HepG2 (cell line): ENCODE measurements around the gene EXOC1. TPM values are rescaled to one million over a fixed set of nuclear protein-coding genes. Genes with fewer than 3 reads are reported as not detected.

Source experiments
- ATAC-seq: fragments of 200-7000 bp; cut with Tn5 transposase; 3 replicates; pipeline ENCODE4 v1.9.1; 2020; ENCODE audit warnings: mild to moderate bottlenecking, moderate library complexity
- BruUV-seq: library from RNA; stranded (reverse); fragments of 400-500 nt; replicated peaks from 2 replicates; lab custom pipeline; 2021; lab: Mats Ljungman, UMichigan
- CTCF ChIA-PET: fragments of 300-600 bp; formaldehyde crosslinking; extraction: SDS; loops from one replicate; lab custom pipeline; 2021; ENCODE audit warnings: low total read pairs, inconsistent platforms, low intra/inter-chr PET ratio; lab: Yijun Ruan, JAX
- POLR2A ChIA-PET: fragments of 350-600 bp; sonication (Branson Sonifier 250); formaldehyde crosslinking; loops from one replicate; lab custom pipeline; 2020; ENCODE audit warnings: antibody characterized with exemption, inconsistent platforms; lab: Yijun Ruan, JAX
- DNase-seq: peaks from one replicate; pipeline ENCODE4 v3.0.0-alpha.2; 2015; ENCODE audit warnings: low spot score
- FAIRE-seq: peaks from 3 replicates; lab custom pipeline; 2011; peaks lifted over from hg19 to GRCh38; lab: Jason Lieb, UNC
- H2AFZ ChIP-seq: one replicate; pipeline ENCODE4 v1.6.1; 2011; ENCODE audit warnings: low read length, inconsistent platforms
- H3K27ac ChIP-seq: fragments of 300-600 bp; 3 replicates; pipeline ENCODE4 v1.8.0; 2011; ENCODE audit warnings: mixed run types, mild to moderate bottlenecking, mixed read lengths, low read length, inconsistent platforms; ENCODE audit not compliant: insufficient read depth; ENCODE audit errors: extremely low read length
- H3K27me3 ChIP-seq, 2 experiments: fragments of 200-600 bp in 1 of 2; 2 replicates in 1 of 2; 3 replicates in 1 of 2; pipeline versions ENCODE4 v1.6.0 to v1.8.0; 2011; ENCODE audit warnings: low read length in 2 of 2, mild to moderate bottlenecking in 2 of 2, moderate library complexity in 2 of 2, inconsistent platforms in 1 of 2; ENCODE audit not compliant: insufficient read depth in 2 of 2, control insufficient read depth in 1 of 2
- H3K36me3 ChIP-seq, 2 experiments: fragments of 200-600 bp in 1 of 2; replicated peaks in 1 of 2; 2 replicates in 1 of 2; 3 replicates in 1 of 2; pipeline versions ENCODE4 v1.5.1 to v1.8.0; 2011; ENCODE audit warnings: low read length in 2 of 2, inconsistent platforms in 1 of 2; ENCODE audit not compliant: insufficient read depth in 2 of 2, control insufficient read depth in 1 of 2
- H3K4me1 ChIP-seq: 2 replicates; pipeline ENCODE4 v1.5.1; 2012; ENCODE audit warnings: low read length, inconsistent platforms; ENCODE audit not compliant: insufficient read depth
- H3K4me2 ChIP-seq: 2 replicates; pipeline ENCODE4 v1.6.0; 2011; ENCODE audit warnings: low read depth, low read length, inconsistent platforms
- H3K4me3 ChIP-seq, 3 experiments: fragments of 200-600 bp in 1 of 3; sonication (generic), shearing (Covaris generic) in 1 of 3; replicated peaks in 1 of 3; 2 replicates each; pipeline ENCODE4 v1.5.1; 2011 to 2016; ENCODE audit warnings: low read length in 3 of 3, inconsistent platforms in 2 of 3, low read depth in 2 of 3, mild to moderate bottlenecking in 2 of 3, control low read depth in 1 of 3, mixed read lengths in 1 of 3; ENCODE audit not compliant: insufficient read depth in 1 of 3
- H3K79me2 ChIP-seq: one replicate; pipeline ENCODE4 v1.6.1; 2011; ENCODE audit warnings: low read length, inconsistent platforms; ENCODE audit not compliant: insufficient read depth
- H3K9ac ChIP-seq: 2 replicates; pipeline ENCODE4 v1.6.0; 2011; ENCODE audit warnings: mild to moderate bottlenecking, low read depth, low read length, inconsistent platforms; ENCODE audit not compliant: insufficient read depth
- H3K9me3 ChIP-seq: 2 replicates; pipeline ENCODE4 v1.5.1; 2012; ENCODE audit warnings: mild to moderate bottlenecking, low read length
- H4K20me1 ChIP-seq: 2 replicates; pipeline ENCODE4 v1.6.0; 2011; ENCODE audit warnings: inconsistent platforms, mild to moderate bottlenecking, low read length, moderate library complexity; ENCODE audit not compliant: insufficient read depth
- CENPBD1 ChIP-seq: sonication (generic); formaldehyde crosslinking; IDR thresholded peaks from 2 replicates; pipeline ENCODE4 v1.8.0; 2022; ENCODE audit warnings: missing genetic modification reagents, low read depth, mild to moderate bottlenecking, borderline replicate concordance
- FOXJ3 ChIP-seq: sonication (generic); formaldehyde crosslinking; IDR thresholded peaks from 2 replicates; pipeline ENCODE4 v1.4.0; 2020; ENCODE audit warnings: missing genetic modification reagents, mild to moderate bottlenecking, borderline replicate concordance
- HMG20B ChIP-seq: conservative IDR thresholded peaks from 2 replicates; pipeline ENCODE4 v1.6.1; 2016; ENCODE audit warnings: missing genetic modification reagents, missing compliant biosample characterization
- HNF1B ChIP-seq: sonication (generic); formaldehyde crosslinking; IDR thresholded peaks from 2 replicates; pipeline ENCODE4 v1.5.1; 2020; ENCODE audit warnings: mild to moderate bottlenecking, moderate library complexity, missing genetic modification reagents
- PITX1 ChIP-seq: sonication (generic); formaldehyde crosslinking; IDR thresholded peaks from 2 replicates; pipeline ENCODE4 v1.5.1; 2020; ENCODE audit warnings: mild to moderate bottlenecking, missing genetic modification reagents
- SP1 ChIP-seq, 2 experiments: fragments of 450-650 bp in 1 of 2; sonication (generic) in 1 of 2; formaldehyde crosslinking in 1 of 2; IDR thresholded peaks; 2 replicates each; pipeline versions ENCODE4 v1.4.0 to v1.6.1; 2016 to 2020; ENCODE audit warnings: missing genetic modification reagents in 1 of 2
- TFE3 ChIP-seq: IDR thresholded peaks from 2 replicates; pipeline ENCODE4 v1.6.1; 2016
- ZFP41 ChIP-seq: sonication (generic); formaldehyde crosslinking; IDR thresholded peaks from 2 replicates; pipeline ENCODE4 v1.4.0; 2020; ENCODE audit warnings: mild to moderate bottlenecking, missing genetic modification reagents, borderline replicate concordance
- ZNF333 ChIP-seq: sonication (generic); formaldehyde crosslinking; IDR thresholded peaks from 2 replicates; pipeline ENCODE4 v1.4.0; 2020; ENCODE audit warnings: mild to moderate bottlenecking, missing genetic modification reagents, borderline replicate concordance
- ZNF574 ChIP-seq: sonication (generic); formaldehyde crosslinking; IDR thresholded peaks from 2 replicates; pipeline ENCODE4 v1.4.0; 2020; ENCODE audit warnings: missing genetic modification reagents
- ZNF891 ChIP-seq: sonication (generic); formaldehyde crosslinking; IDR thresholded peaks from 2 replicates; pipeline ENCODE4 v1.5.0; 2020; ENCODE audit warnings: mild to moderate bottlenecking, missing genetic modification reagents
- WGBS: methylation state at CpG from one replicate; pipeline ENCODE4 v1.1.6; 2017; ENCODE audit warnings: low lambda C conversion rate; 5-methylcytosine and 5-hydroxymethylcytosine counted together
- in situ Hi-C: cut with HindIII; loops from 2 replicates; pipeline ENCODE4 v1.10.0; 2017; ENCODE audit warnings: low pct_unique_long_range_greater_than_20kb; ENCODE audit not compliant: extremely low pct_ligation_motif_present
- intact Hi-C: fragments of 100-400 bp; cut with micrococcal nuclease; formaldehyde crosslinking; loops from one replicate; pipeline ENCODE4 v1.10.0; 2022; ENCODE audit not compliant: unreplicated experiment
- polyA plus RNA-seq, 8 experiments: library from polyadenylated mRNA; depleted of rRNA in 3 of 8; stranded (reverse) in 7 of 8; unstranded in 1 of 8; fragments of >200 nt; fragmentation: Illumina TruSeq in 4 of 8; extraction: Trizol in 4 of 8; gene quantifications; 2 replicates each; pipeline versions ENCODE4 v1.2.1 to v1.2.3, GENCODE V29; 2011 to 2016; ENCODE audit warnings: low read depth in 4 of 8, missing spikeins in 1 of 8, mixed read lengths in 1 of 8; ENCODE audit not compliant: insufficient read depth in 1 of 8
- total RNA-seq, 5 experiments: library from RNA; depleted of rRNA; stranded (reverse); fragments of >200 nt; fragmentation: Illumina TruSeq; extraction: Trizol; gene quantifications; 2 replicates each; pipeline ENCODE4 v1.2.3, GENCODE V29; 2016; ENCODE audit warnings: low read depth in 1 of 5

The EXOC1 gene
- total and polyA plus RNA-seq, 2 of the 13 experiments (the other 11 are each of a cell fraction or from before 2014, with no cell fraction given): 9.1 to 18.4 TPM

- no peak overlapping the region for H3K4me3 ChIP-seq
- H3K79me2 ChIP-seq: no peaks in the 10 kb centered on the region
- ATAC-seq (no peak), DNase-seq (no peak), FAIRE-seq (no peak)
- H3K27me3 ChIP-seq: peaks cover 0 to 3% of the 10 kb centered on the region in 2 experiments; a peak in 1 of 5 replicates
- H2AFZ ChIP-seq: no peak overlapping the region
- H3K9ac ChIP-seq: no peak overlapping the region
- in situ Hi-C loops: no loop called here
- ChIA-PET CTCF (no interaction called here), POLR2A (no interaction called here)
- 53% methylated on average over 2 of the region's 2 CpGs for WGBS
- H3K36me3 ChIP-seq: no peaks in the 10 kb centered on the region
- H3K4me2 ChIP-seq: no peak overlapping the region
- H3K27ac ChIP-seq: no peak overlapping the region
- intact Hi-C loops: no loop called here
- no peaks in the 10 kb centered on the region for H3K9me3 ChIP-seq
- H4K20me1 ChIP-seq: no peaks in the 10 kb centered on the region
- TF ChIP-seq ZNF891 (CRISPR knock-in tag): no peak
- no peak for TF ChIP-seq HNF1B (CRISPR knock-in tag)
- no peak for TF ChIP-seq FOXJ3 (CRISPR knock-in tag)
- no peak for TF ChIP-seq CENPBD1 (CRISPR knock-in tag)
- no peak for TF ChIP-seq ZNF333 (CRISPR knock-in tag)
- no peak for TF ChIP-seq PITX1 (CRISPR knock-in tag)
- no peak for TF ChIP-seq HMG20B (CRISPR knock-in tag)
- TF ChIP-seq ZFP41 (CRISPR knock-in tag): no peak
- no peak for TF ChIP-seq TFE3 (CRISPR knock-in tag)
- no peak for TF ChIP-seq SP1 (IDR thresholded peaks at IDR 0.05)
- no peak for TF ChIP-seq SP1 (CRISPR knock-in tag; IDR thresholded peaks at IDR 0.05)
- TF ChIP-seq ZNF574 (CRISPR knock-in tag): no peak
- no peaks in the 10 kb centered on the region for H3K4me1 ChIP-seq
- BruUV-seq: no TSS peak
These were observed 25.9 kb upstream of the EXOC1 start for GRCh38 chr4:55827582-55827981.
